CD4-positive, CD25-positive, alpha-beta regulatory T cell (primary cell): ENCODE data around the gene ZBTB8B. TPM values are rescaled to one million over a fixed set of nuclear protein-coding genes. Genes with fewer than 3 reads are reported as not detected.
"Not testable (repeated sequence)": the region's sequence is repeated elsewhere in the genome, so short reads cannot be mapped to it uniquely, and the experiment has no call there.

Experiments
- ATAC-seq, 2 donors: fragments of 150-1000 bp; cut with Tn5 transposase; one replicate each; pipeline ENCODE4 v1.10.0; 2021; ENCODE audit warnings: low read depth in 2 of 2, moderate number of reproducible peaks in 2 of 2, moderate library complexity in 1 of 2
- DNase-seq, 3 donors: peaks; one replicate each; pipeline versions ENCODE4 v3.0.0 to v3.0.0-alpha.2; 2012 to 2022; ENCODE audit warnings: mixed read lengths in 1 of 3
- H3K27ac ChIP-seq: one replicate; pipeline ENCODE4 v1.7.0; 2013; ENCODE audit warnings: mild to moderate bottlenecking, low read length; ENCODE audit not compliant: insufficient read depth, poor library complexity, severe bottlenecking
- H3K27me3 ChIP-seq: one replicate; pipeline ENCODE4 v1.7.0; 2013; ENCODE audit warnings: low read length; ENCODE audit not compliant: control insufficient read depth, insufficient read depth
- H3K36me3 ChIP-seq: one replicate; pipeline ENCODE4 v1.7.0; 2013; ENCODE audit warnings: mild to moderate bottlenecking, low read length, moderate library complexity; ENCODE audit not compliant: control insufficient read depth, insufficient read depth
- H3K4me1 ChIP-seq: 2 replicates; pipeline ENCODE4 v1.7.0; 2013; ENCODE audit warnings: mild to moderate bottlenecking, low read length; ENCODE audit not compliant: insufficient read depth, control insufficient read depth, poor library complexity, severe bottlenecking
- H3K4me3 ChIP-seq: one replicate; pipeline ENCODE4 v1.7.0; 2013; ENCODE audit warnings: low read depth, mild to moderate bottlenecking, low read length, moderate library complexity
- H3K9me3 ChIP-seq, 2 experiments: 1 replicate in 1 of 2; 2 replicates in 1 of 2; pipeline ENCODE4 v1.7.0; 2013; ENCODE audit warnings: low read length in 2 of 2, mild to moderate bottlenecking in 1 of 2, moderate library complexity in 1 of 2; ENCODE audit not compliant: control insufficient read depth in 2 of 2
- H3K27ac Mint-ChIP-seq, 3 donors: one replicate each; pipeline ENCODE4 v1.8.0; 2020 to 2022; ENCODE audit warnings: mild to moderate bottlenecking in 3 of 3, mixed read lengths in 3 of 3, moderate library complexity in 2 of 3
- H3K27me3 Mint-ChIP-seq: one replicate; pipeline ENCODE4 v1.8.0; 2022; ENCODE audit warnings: mild to moderate bottlenecking, mixed read lengths
- H3K36me3 Mint-ChIP-seq: one replicate; pipeline ENCODE4 v1.8.0; 2020; ENCODE audit warnings: mixed read lengths
- H3K4me1 Mint-ChIP-seq, 4 donors: one replicate each; pipeline ENCODE4 v1.8.0; 2020 to 2022; ENCODE audit warnings: mixed read lengths in 4 of 4, mild to moderate bottlenecking in 1 of 4
- H3K4me3 Mint-ChIP-seq, 4 donors: one replicate each; pipeline ENCODE4 v1.8.0; 2020 to 2022; ENCODE audit warnings: mild to moderate bottlenecking in 4 of 4, mixed read lengths in 4 of 4, moderate library complexity in 3 of 4
- H3K9me3 Mint-ChIP-seq, 7 donors: one replicate each; pipeline ENCODE4 v1.8.0; 2020 to 2022; ENCODE audit warnings: mixed read lengths in 7 of 7, mild to moderate bottlenecking in 3 of 7, moderate library complexity in 2 of 7
- polyA plus RNA-seq, 4 donors: library from polyadenylated mRNA; unstranded; fragments of 300-500 nt; fragmentation: Illumina TruSeq; gene quantifications; one replicate each; pipeline ENCODE4 v1.2.3, GENCODE V29; 2021
- total RNA-seq: library from RNA; stranded (reverse); gene quantifications from one replicate; pipeline ENCODE4 v1.2.3, GENCODE V29; 2022

ZBTB8B gene
- total RNA-seq (not detected), polyA plus RNA-seq (not detected)

DNA sequence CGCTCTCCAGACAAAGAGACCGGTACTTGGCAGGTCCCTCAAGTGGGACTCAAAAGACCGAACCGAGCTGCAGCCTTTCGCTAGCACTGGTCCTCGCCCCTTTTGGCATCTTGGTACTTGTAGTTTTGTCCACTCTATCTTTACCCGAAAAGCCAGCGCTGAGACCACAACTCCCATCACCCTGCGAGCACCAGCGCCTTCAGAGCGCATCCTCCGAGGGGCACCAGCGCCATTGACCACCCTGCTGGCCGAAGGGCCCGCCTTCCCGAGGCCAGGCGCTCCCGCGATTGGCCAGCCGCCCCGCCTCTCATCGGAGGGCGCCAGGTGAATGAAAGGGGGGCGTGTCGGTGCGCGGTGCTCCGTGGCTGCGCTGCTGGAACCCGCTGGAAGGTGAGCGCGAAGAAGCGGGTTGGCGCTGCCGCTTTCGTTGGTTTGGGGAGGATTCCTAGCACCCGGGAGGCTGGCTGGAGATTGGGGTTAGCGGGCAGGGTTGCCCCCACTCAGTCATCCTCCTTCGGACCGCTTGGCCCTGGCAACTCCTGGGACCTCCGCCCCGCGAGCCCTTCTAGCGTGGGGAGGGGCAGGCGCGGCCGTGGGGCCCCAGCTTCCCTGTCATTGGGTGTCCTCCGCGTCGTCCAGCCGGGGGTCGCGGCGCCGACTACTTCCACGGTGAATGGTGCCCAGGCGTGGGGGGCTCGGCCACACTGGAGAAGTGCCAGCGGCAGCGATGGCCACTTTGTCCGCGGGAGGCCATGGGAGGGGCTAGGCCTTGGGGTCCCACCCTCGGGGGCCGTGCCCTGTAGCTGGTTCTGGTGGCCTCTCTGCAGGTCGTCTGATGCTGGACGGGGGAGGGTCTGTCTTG is at the start of gene ZBTB8B:
Gene ZBTB8B (plus strand): TSS at position 357 of the 862 bp plus-strand sequence. CDS start 5,553 bp downstream, outside the sequence.
- peak within 1 kb of the TSS in 2 of 4 donors; percentile 64 to 80 for H3K4me3 Mint-ChIP-seq
- peaks cover 62% of the 10 kb centered on the region for H3K27me3 Mint-ChIP-seq

DNA sequence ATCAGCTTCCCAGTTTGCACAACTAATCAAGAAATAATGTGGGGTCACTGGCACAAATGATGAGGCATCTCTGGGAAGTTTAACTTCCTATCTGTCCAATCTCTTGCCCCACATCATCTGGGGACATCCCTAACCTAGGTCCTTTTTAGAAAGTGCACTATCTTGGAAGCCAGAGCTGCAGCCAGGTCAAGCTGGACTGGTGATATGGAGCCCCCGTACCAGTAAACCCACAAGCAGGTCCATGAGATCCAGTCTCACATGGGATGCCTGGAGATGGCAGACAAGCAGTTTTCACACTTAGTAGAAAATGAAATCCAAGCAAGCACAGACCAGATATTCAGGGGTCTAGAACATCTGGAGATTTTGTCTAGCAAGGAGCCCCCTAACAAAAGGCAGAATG is 43.1 kb upstream of the ZBTB8B start:
- H3K4me1 Mint-ChIP-seq: no peaks in the 10 kb centered on the region
- DNase-seq: no peak
- no peak overlapping the region for H3K27ac Mint-ChIP-seq
- no peak for ATAC-seq
- peaks cover 46% of the 10 kb centered on the region for H3K27me3 Mint-ChIP-seq
- Histone ChIP-seq H3K4me3 (no peak overlapping the region), H3K36me3 (no peaks in the 10 kb centered on the region), H3K27me3 (peaks cover 10% of the 10 kb centered on the region), H3K4me1 (no peaks in the 10 kb centered on the region), H3K27ac (no peak overlapping the region), H3K9me3 (no peaks in the 10 kb centered on the region)
- no peak overlapping the region for H3K4me3 Mint-ChIP-seq
- H3K36me3 Mint-ChIP-seq: no peaks in the 10 kb centered on the region
- H3K9me3 Mint-ChIP-seq: peaks cover 0 to 2% (median 0%) of the 10 kb centered on the region in 7 donors

More for the DNA sequence above, at the start of gene ZBTB8B:
- DNase-seq (peak in 1 of 3 donors; percentile 11), ATAC-seq (peak in 1 of 2 donors; percentile 28)
- H3K27me3 ChIP-seq: peaks cover 31% of the 10 kb centered on the region
- H3K9me3 ChIP-seq: peaks cover 0 to under 1% of the 10 kb centered on the region in 2 experiments
- H3K4me1 Mint-ChIP-seq: peaks cover 0 to 15% (median 10%) of the 10 kb centered on the region in 4 donors
- no peak within 1 kb of the TSS for H3K4me3 ChIP-seq
- H3K36me3 Mint-ChIP-seq: no peaks in the 10 kb centered on the region
- H3K27ac Mint-ChIP-seq: peak within 1 kb of the TSS in 1 of 3 donors; percentile 28
- H3K27ac ChIP-seq: no peak within 1 kb of the TSS
- peaks cover 17% of the 10 kb centered on the region for H3K4me1 ChIP-seq
- no peaks in the 10 kb centered on the region for H3K36me3 ChIP-seq
- peaks cover 0 to 6% (median 0%) of the 10 kb centered on the region in 7 donors for H3K9me3 Mint-ChIP-seq

DNA sequence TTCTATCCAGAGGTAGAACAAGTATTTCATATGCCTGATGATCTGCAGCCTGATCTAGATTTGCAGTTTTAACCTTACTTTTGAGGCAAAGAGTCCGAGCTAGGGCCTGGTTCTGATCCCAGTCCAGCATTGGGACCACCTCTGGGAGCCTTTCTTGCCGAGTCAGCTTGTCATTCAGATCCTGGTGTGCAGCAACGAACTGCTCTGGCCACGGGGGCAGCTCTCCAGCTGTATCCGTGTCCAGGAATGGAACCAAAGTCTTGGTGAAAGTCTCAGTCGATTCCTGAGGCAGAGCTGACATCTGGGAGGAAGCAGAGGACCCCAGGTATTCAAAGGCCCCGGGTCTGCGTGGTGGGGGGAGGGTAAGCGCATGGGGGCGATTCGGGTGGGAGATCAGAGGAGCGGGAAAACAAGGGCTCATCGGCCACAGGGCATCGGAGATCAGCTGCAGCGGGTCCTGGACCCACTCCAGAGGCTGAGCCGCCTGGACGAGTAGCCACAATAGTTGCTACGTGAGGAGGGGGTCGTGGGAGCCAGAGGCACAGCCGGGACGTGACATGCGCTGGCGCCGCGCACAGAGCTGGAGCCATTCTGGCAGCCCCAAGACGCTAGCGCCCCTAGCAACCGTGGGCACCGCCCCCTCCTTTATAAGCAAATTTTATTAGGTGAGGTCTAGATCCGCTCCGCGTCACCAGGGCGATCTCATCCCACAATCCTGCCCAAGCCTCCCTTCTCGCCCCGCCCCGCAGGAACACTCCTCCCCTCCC is 38.2 kb upstream of the ZBTB8B start:
- Histone ChIP-seq H3K36me3 (no peaks in the 10 kb centered on the region), H3K27ac (no peak overlapping the region), H3K9me3 (no peaks in the 10 kb centered on the region), H3K4me3 (no peak overlapping the region), H3K27me3 (peaks cover 12% of the 10 kb centered on the region), H3K4me1 (no peaks in the 10 kb centered on the region)
- H3K4me1 Mint-ChIP-seq: no peaks in the 10 kb centered on the region
- no peak for ATAC-seq
- DNase-seq: no peak
- no peak overlapping the region for H3K4me3 Mint-ChIP-seq
- H3K36me3 Mint-ChIP-seq: no peaks in the 10 kb centered on the region
- peaks cover 0 to 1% (median 0%) of the 10 kb centered on the region in 7 donors for H3K9me3 Mint-ChIP-seq
- peaks cover 44% of the 10 kb centered on the region for H3K27me3 Mint-ChIP-seq
- no peak overlapping the region for H3K27ac Mint-ChIP-seq

DNA sequence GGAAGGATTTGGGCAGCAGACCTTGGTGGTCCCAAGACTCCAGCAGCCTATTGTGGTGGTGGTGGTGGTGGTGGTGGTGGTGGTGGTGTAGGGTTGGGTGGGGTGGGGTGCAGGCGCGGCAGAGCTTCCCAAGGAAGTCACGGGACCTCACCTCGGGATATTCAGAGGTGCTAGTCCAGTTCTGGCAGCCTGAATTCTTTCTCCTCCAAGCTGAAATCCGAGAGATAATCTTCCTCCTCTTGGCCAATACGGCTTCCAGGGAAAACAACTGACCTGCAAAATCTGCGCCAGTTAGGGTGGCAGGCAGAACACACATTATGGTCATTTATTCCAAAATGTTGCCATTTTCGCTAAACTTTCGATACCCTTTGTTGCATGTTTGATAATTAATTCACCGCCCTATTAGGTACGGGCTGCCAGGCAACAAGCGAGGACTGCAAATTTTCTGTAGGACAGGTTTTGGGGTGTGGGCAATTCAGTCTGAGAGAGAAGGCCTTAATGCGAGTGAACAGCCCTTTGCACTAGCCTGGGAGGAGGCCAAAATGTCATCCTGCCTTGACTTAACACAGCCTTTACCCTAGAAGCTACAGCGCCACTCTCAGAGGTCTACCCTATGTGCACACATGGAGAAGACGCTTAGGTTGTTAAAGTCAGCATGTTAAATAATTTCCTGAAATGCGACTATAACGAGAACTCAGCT is 37.5 kb upstream of the ZBTB8B start:
- Histone ChIP-seq H3K9me3 (no peaks in the 10 kb centered on the region), H3K27me3 (peaks cover 12% of the 10 kb centered on the region), H3K36me3 (no peaks in the 10 kb centered on the region), H3K27ac (no peak overlapping the region), H3K4me1 (no peaks in the 10 kb centered on the region), H3K4me3 (no peak overlapping the region)
- no peaks in the 10 kb centered on the region for H3K36me3 Mint-ChIP-seq
- H3K4me3 Mint-ChIP-seq: no peak overlapping the region
- H3K27me3 Mint-ChIP-seq: peaks cover 43% of the 10 kb centered on the region
- no peak overlapping the region for H3K27ac Mint-ChIP-seq
- H3K9me3 Mint-ChIP-seq: peaks cover 0 to 1% (median 0%) of the 10 kb centered on the region in 7 donors
- no peaks in the 10 kb centered on the region for H3K4me1 Mint-ChIP-seq
- ATAC-seq (no peak), DNase-seq (no peak)

DNA sequence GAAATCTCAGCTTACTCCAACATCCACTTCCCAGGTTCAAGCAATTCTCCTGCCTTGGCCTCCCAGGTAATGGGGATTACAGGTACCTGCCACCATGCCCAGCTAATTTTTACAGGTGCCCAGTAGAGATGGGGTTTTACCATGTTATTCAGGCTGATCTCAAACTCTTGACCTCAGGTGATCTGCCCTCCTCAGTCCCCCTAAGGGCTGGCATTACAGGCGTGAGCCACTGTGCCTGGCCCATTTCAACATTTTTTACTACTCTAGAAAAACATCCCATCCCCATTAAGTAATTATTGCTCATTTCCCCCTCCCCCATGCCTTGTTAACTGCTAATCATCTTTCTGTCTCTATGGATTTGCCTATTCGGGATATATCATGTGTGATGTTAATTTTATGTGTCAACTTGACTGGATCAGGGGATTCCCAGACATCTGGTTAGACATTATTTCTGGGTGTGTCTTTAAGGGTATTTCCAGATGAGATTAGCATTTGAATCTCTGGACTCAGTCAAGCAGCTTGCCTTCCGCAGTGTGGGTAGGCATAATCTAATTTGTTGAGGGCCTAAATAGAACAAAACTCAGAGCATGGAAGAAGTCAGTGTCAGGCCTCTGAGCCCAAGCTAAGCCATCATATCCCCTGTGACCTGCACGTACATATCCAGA is 33.0 kb upstream of the ZBTB8B start:
- no peak overlapping the region for H3K27ac ChIP-seq
- H3K4me3 ChIP-seq: no peak overlapping the region
- no peaks in the 10 kb centered on the region for H3K36me3 Mint-ChIP-seq
- no peak for ATAC-seq
- no peak overlapping the region for H3K27ac Mint-ChIP-seq
- no peaks in the 10 kb centered on the region for H3K4me1 ChIP-seq
- H3K9me3 ChIP-seq: no peaks in the 10 kb centered on the region
- H3K27me3 Mint-ChIP-seq: peaks cover 41% of the 10 kb centered on the region
- H3K9me3 Mint-ChIP-seq: no peaks in the 10 kb centered on the region
- DNase-seq: no peak
- no peaks in the 10 kb centered on the region for H3K36me3 ChIP-seq
- peaks cover 9% of the 10 kb centered on the region for H3K27me3 ChIP-seq
- H3K4me1 Mint-ChIP-seq: no peaks in the 10 kb centered on the region
- H3K4me3 Mint-ChIP-seq: no peak overlapping the region

DNA sequence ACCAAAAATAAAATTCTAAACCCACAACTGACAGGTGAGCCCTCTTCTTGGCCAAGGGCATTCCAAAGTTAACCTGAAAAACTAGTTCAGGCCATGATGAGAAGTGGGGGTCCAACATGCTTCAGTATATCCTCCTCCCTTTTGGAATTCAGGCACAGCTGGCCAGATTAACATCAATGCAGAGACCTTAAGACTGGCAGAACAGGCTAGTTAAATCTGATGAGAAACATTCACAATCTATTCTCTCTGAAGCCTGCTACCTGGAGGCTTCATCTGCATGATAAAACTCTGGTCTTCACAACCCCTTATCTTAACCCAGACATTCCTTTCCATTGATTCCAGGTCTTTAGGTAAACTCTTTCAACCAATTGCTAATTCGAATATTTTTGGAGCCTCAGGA is 26.7 kb upstream of the ZBTB8B start:
- H3K27ac Mint-ChIP-seq: no peak overlapping the region
- peaks cover 7% of the 10 kb centered on the region in 2 experiments for H3K9me3 ChIP-seq
- ATAC-seq: no peak
- H3K27me3 Mint-ChIP-seq: peaks cover 25% of the 10 kb centered on the region
- no peaks in the 10 kb centered on the region for H3K36me3 ChIP-seq
- H3K36me3 Mint-ChIP-seq: no peaks in the 10 kb centered on the region
- peaks cover 0 to 7% (median 4%) of the 10 kb centered on the region in 7 donors for H3K9me3 Mint-ChIP-seq
- H3K4me1 Mint-ChIP-seq: no peaks in the 10 kb centered on the region
- no peak overlapping the region for H3K27ac ChIP-seq
- no peak overlapping the region for H3K4me3 Mint-ChIP-seq
- H3K27me3 ChIP-seq: peaks cover 7% of the 10 kb centered on the region
- no peaks in the 10 kb centered on the region for H3K4me1 ChIP-seq
- DNase-seq: no peak
- H3K4me3 ChIP-seq: no peak overlapping the region

DNA sequence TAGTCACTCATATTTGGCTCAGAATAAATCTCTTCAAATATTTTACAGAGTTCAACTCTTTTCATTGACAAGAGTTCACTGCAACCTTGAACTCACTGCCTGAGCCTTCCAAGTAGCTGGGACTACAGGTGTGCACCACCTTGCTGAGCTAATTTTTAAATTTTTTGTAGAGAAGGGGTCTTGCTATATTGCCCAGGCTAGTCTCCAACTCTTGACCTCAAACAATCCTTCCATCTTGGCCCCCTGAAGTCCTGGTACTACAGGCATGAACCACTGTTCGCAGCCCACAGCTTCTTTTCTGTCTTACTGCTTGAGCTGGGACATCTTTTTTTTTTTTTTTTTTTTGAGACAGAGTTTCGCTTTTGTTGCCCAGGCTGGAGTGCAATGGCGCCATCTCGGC is 26.1 kb upstream of the ZBTB8B start:
- H3K36me3 ChIP-seq, H3K27me3 ChIP-seq, H3K9me3 Mint-ChIP-seq, DNase-seq, H3K9me3 ChIP-seq, H3K27ac Mint-ChIP-seq, H3K4me1 Mint-ChIP-seq, H3K4me1 ChIP-seq, ATAC-seq, H3K4me3 Mint-ChIP-seq, H3K27ac ChIP-seq, H3K4me3 ChIP-seq, H3K36me3 Mint-ChIP-seq: not testable (repeated sequence)
- H3K27me3 Mint-ChIP-seq: peaks cover 19% of the 10 kb centered on the region
